ENCODE results near the gene GLDC. TPM values are rescaled to one million over a fixed set of nuclear protein-coding genes. Genes with fewer than 3 reads are reported as not detected.

The GLDC gene
- total RNA-seq, 2 experiments from 2014 or later = 4.2 to 4.3 TPM

DNA sequence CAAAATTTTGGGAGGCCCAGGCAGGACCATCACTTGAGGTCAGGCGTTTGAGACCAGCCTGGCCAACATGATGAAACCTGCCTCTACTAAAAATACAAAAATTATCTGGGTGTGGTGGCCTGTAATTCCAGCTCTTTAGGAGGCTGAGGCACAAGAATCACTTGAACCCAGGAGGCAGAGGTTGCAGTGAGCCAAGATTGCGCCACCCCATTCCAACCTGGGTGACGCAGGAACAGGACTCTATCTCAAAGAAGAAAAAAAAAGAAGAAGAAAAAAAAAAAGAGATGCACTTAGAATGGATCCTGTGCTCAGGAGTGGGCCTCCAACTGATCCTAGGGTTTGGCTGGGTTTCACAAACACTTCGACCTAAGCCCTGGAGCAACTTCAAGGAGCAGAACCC is 45.1 kb downstream of the GLDC start:
- no peaks in the 10 kb centered on the region for H3K27me3 Mint-ChIP-seq
- H3K4me3 Mint-ChIP-seq = no peak overlapping the region
- H3K27ac Mint-ChIP-seq = no peak overlapping the region
- no peaks in the 10 kb centered on the region for H3K36me3 Mint-ChIP-seq (ENCODE audit: low read depth)
- H3K9me3 Mint-ChIP-seq = no peaks in the 10 kb centered on the region
- POLR2A ChIA-PET = no interaction called here
- CTCF ChIA-PET = no interaction called here
- DNase-seq = no peak
- peaks cover 24% of the 10 kb centered on the region for H3K4me1 Mint-ChIP-seq

DNA sequence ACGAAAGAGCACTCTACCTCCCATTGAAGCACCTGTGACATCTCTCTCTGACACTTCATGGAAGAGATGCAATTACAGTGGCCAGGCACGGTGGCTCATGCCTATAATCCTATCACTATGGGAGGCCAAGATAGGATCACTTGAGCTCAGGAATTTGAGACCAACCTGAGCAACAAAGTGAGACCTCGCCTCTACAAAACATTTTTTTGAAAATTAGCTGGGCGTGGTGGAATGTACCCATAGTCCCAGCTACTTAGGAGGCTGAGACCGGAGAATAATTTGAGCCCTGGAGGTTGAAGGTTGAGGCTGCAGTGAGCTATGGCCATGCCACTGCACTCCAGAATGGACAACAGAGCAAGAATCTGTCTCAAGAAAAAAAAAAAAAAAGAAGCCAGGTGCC is 45.5 kb downstream of the GLDC start:
- POLR2A ChIA-PET = no interaction called here
- CTCF ChIA-PET = no interaction called here
- Mint-ChIP-seq H3K27me3 (no peaks in the 10 kb centered on the region), H3K9me3 (no peaks in the 10 kb centered on the region), H3K4me3 (no peak overlapping the region), H3K4me1 (peaks cover 20% of the 10 kb centered on the region), H3K36me3 (ENCODE audit: low read depth) (no peaks in the 10 kb centered on the region), H3K27ac (no peak overlapping the region)
- no peak for DNase-seq

GRCh38 chr9:6598249-6598725 is 47.2 kb downstream of the GLDC start:
- POLR2A ChIA-PET = interaction anchor here (1.0 kb wide), 1 partner anchor 84 kb away, joined by 3 read pairs; no protein-coding TSS in a partner anchor
- DNase-seq = peak; percentile 22

GRCh38 chr9:6592791-6593190 is 52.7 kb downstream of the GLDC start:
- ChIA-PET CTCF (no interaction called here), POLR2A (no interaction called here)
- Mint-ChIP-seq H3K36me3 (ENCODE audit: low read depth) (no peaks in the 10 kb centered on the region), H3K4me3 (no peak overlapping the region), H3K27me3 (no peaks in the 10 kb centered on the region), H3K4me1 (peaks cover 4% of the 10 kb centered on the region), H3K27ac (no peak overlapping the region), H3K9me3 (no peaks in the 10 kb centered on the region)
- no peak for DNase-seq

More at GRCh38 chr9:6598249-6598725, 47.2 kb downstream of the GLDC start:
- Mint-ChIP-seq H3K4me1 (peaks cover 15% of the 10 kb centered on the region), H3K36me3 (ENCODE audit: low read depth) (no peaks in the 10 kb centered on the region), H3K27me3 (no peaks in the 10 kb centered on the region), H3K27ac (peak overlapping the region; percentile 76), H3K9me3 (no peaks in the 10 kb centered on the region), H3K4me3 (no peak overlapping the region)
- CTCF ChIA-PET = interaction anchor here (1.1 kb wide), 1 partner anchor 13 kb away, joined by 5 read pairs; no protein-coding TSS in a partner anchor

DNA sequence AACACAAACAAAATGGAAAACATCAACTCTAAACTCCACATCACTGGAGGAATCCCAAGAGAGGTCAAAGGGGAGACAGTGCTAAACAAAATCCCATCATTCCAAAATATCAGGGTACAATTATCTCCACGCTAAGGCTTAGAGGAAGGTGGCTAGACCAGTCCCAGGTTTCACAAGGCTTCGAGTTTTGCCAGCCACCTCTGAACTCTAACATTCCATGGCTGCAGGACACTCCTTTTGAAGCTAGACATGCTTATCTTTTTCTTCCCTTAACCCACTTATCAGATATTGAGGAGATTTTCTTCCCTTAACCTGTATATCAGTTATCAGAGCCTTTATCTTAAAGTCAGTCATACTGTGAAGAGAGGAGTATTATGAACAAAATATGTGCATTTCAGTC is 53.3 kb downstream of the GLDC start:
- H3K27me3 Mint-ChIP-seq = no peaks in the 10 kb centered on the region
- peaks cover 3% of the 10 kb centered on the region for H3K4me1 Mint-ChIP-seq
- H3K36me3 Mint-ChIP-seq (ENCODE audit: low read depth) = no peaks in the 10 kb centered on the region
- ChIA-PET POLR2A (no interaction called here), CTCF (no interaction called here)
- no peak for DNase-seq
- H3K27ac Mint-ChIP-seq = no peak overlapping the region
- H3K4me3 Mint-ChIP-seq = no peak overlapping the region
- no peaks in the 10 kb centered on the region for H3K9me3 Mint-ChIP-seq

DNA sequence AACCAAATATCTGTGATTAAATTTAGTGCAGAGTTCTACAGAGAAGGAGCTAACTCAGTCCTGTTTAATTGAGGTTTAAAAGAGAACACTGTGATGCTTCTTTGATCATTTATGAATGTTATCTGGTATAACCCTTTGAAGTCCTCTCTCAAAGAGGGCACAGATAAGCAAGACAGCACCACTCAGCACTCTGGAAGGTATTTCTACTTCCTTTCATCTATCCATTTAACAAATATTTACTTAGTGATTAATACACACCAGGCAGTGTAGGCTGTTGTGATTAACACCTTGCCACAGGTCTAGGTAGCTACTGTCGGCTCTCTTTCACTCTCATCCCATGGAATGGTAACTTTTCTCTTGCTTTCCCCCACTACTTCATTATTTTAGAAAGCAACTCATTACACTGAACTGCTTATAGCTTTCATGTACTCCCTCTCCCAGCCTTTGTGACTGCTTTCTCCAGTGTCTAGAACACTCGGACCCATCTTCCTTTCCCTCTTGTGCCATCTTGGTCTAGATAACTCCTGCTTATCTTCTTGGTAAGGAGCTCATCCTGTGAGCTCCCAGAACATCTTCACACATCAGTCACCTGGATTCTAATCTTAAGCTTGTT is 54.7 kb downstream of the GLDC start:
- H3K9me3 Mint-ChIP-seq = no peaks in the 10 kb centered on the region
- no peaks in the 10 kb centered on the region for H3K36me3 Mint-ChIP-seq (ENCODE audit: low read depth)
- H3K27ac Mint-ChIP-seq = no peak overlapping the region
- DNase-seq = no peak
- H3K27me3 Mint-ChIP-seq = no peaks in the 10 kb centered on the region
- no peaks in the 10 kb centered on the region for H3K4me1 Mint-ChIP-seq
- no peak overlapping the region for H3K4me3 Mint-ChIP-seq
- POLR2A ChIA-PET = no interaction called here
- CTCF ChIA-PET = no interaction called here

GRCh38 chr9:6590334-6590733 is 55.2 kb downstream of the GLDC start:
- Mint-ChIP-seq H3K9me3 (no peaks in the 10 kb centered on the region), H3K27ac (no peak overlapping the region), H3K4me3 (no peak overlapping the region), H3K36me3 (ENCODE audit: low read depth) (no peaks in the 10 kb centered on the region), H3K27me3 (no peaks in the 10 kb centered on the region), H3K4me1 (no peaks in the 10 kb centered on the region)
- ChIA-PET POLR2A (no interaction called here), CTCF (no interaction called here)
- no peak for DNase-seq

DNA sequence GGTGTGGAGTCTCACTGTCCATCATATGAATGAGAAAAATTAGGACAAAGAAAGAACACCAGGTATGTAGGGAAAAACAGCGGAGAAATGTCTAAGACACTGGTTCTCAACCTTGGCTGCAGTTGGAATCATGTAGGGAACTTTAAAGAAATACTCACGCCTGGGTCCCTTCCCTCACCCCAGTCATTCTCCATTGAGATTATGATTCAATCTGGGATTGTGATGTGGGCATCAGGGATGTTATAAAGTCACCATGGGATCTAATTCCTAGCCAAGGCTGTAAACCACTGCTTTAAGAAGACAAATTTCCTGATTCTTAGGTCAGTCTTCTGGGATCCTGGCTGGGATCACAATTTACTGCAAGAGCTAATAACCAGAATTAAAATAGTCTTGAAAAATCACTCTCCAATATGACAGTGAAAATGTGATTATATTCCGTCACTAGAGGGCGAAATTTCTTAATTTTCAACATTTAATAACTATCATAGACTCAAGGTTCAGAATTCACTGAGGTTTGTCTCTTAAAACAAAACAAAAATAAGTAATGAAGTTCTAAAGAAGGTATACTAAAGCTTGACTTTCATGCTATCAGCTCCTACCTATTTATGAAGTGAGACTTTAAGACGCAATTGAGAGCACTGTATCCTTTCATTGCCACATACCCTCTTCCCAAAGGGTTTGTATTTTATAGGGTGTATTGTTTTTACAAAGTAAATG is 60.5 kb downstream of the GLDC start:
- no peaks in the 10 kb centered on the region for H3K4me1 Mint-ChIP-seq
- H3K27ac Mint-ChIP-seq = no peak overlapping the region
- H3K9me3 Mint-ChIP-seq = no peaks in the 10 kb centered on the region
- CTCF ChIA-PET = interaction anchor here (0.6 to 1.7 kb wide), 15 partner anchors 12 to 468 kb away, joined by 3 to 6 read pairs (median 4); no protein-coding TSS in a partner anchor
- no peaks in the 10 kb centered on the region for H3K36me3 Mint-ChIP-seq (ENCODE audit: low read depth)
- no peak for DNase-seq
- H3K4me3 Mint-ChIP-seq = no peak overlapping the region
- no peaks in the 10 kb centered on the region for H3K27me3 Mint-ChIP-seq
- POLR2A ChIA-PET = no interaction called here

DNA sequence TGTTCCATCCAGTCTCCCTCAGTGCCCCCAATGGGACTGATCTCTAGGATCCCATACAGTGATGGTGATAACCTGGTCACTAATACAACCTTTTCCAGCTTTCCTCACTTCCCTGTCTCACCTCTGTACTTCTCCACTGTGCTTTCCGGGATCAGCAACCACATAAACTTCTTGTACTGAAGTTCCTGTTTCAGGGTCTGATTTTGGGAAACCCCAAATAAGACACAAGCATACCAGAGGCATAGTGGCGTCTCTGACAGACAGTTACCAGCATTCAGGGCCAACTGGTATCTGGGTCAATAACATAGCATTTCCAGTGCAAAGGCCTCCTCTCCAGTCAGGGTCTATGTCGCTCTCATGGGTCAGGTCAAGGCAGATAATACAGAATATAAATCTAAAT is 64.3 kb downstream of the GLDC start:
- no peak for DNase-seq
- CTCF ChIA-PET = interaction anchor here (1.2 kb wide), 1 partner anchor 226 kb away, joined by 3 read pairs; no protein-coding TSS in a partner anchor

DNA sequence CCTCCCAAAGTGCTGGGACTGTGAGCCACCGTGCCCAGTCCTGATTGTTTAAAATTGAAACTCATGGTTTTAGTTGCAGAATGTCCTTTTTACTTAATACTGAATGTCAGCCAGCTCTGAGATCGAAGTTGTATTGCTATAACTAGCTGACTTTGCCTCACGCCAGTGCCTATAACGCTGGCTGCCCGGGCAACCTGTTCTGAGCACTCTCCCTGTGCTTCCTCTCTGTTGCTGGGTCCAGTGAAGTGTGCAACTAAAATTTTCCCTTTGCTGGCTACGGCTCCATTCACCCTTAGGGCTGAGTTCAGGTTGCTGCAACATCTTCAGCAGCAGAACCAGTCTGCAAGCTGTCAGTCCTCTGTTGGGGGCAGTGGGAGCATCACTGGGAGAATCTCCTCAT is 65.9 kb downstream of the GLDC start:
- ChIA-PET CTCF (no interaction called here), POLR2A (no interaction called here)
- H3K9me3 Mint-ChIP-seq = no peaks in the 10 kb centered on the region
- H3K27me3 Mint-ChIP-seq = peaks cover 2% of the 10 kb centered on the region
- no peak overlapping the region for H3K4me3 Mint-ChIP-seq
- no peaks in the 10 kb centered on the region for H3K4me1 Mint-ChIP-seq
- DNase-seq = no peak
- H3K27ac Mint-ChIP-seq = no peak overlapping the region
- H3K36me3 Mint-ChIP-seq (ENCODE audit: low read depth) = no peaks in the 10 kb centered on the region

More for the DNA sequence above, 64.3 kb downstream of the GLDC start:
- no peak overlapping the region for H3K27ac Mint-ChIP-seq
- H3K9me3 Mint-ChIP-seq = no peaks in the 10 kb centered on the region
- H3K4me3 Mint-ChIP-seq = no peak overlapping the region
- H3K36me3 Mint-ChIP-seq (ENCODE audit: low read depth) = no peaks in the 10 kb centered on the region
- H3K4me1 Mint-ChIP-seq = no peaks in the 10 kb centered on the region
- H3K27me3 Mint-ChIP-seq = peaks cover 2% of the 10 kb centered on the region
- POLR2A ChIA-PET = no interaction called here

DNA sequence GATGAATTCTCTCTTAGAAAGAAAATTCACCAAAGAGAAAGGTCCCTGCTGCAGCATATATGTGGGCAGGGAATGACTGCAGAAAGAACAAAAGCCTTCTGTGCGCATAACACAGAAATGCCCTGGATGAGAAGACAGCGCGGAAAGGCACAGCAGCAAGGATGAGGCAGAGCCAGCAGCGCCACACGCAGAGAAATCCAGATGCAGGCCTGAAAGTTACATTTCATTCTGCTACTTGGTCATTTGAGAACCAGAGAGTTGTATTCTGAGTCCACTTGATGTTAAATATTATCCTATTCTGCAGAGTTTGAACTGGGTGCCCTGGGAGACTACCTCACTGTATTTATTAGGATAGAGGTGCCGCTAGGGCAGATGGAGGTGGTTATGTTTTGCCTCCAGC is 68.5 kb downstream of the GLDC start:
- peaks cover 7% of the 10 kb centered on the region for H3K27me3 Mint-ChIP-seq
- H3K4me1 Mint-ChIP-seq = no peaks in the 10 kb centered on the region
- H3K27ac Mint-ChIP-seq = no peak overlapping the region
- DNase-seq = no peak
- POLR2A ChIA-PET = no interaction called here
- no peak overlapping the region for H3K4me3 Mint-ChIP-seq
- no peaks in the 10 kb centered on the region for H3K36me3 Mint-ChIP-seq (ENCODE audit: low read depth)
- no peaks in the 10 kb centered on the region for H3K9me3 Mint-ChIP-seq
- CTCF ChIA-PET = interaction anchor here (0.8 kb wide), 1 partner anchor 9 kb away, joined by 3 read pairs; no protein-coding TSS in a partner anchor

DNA sequence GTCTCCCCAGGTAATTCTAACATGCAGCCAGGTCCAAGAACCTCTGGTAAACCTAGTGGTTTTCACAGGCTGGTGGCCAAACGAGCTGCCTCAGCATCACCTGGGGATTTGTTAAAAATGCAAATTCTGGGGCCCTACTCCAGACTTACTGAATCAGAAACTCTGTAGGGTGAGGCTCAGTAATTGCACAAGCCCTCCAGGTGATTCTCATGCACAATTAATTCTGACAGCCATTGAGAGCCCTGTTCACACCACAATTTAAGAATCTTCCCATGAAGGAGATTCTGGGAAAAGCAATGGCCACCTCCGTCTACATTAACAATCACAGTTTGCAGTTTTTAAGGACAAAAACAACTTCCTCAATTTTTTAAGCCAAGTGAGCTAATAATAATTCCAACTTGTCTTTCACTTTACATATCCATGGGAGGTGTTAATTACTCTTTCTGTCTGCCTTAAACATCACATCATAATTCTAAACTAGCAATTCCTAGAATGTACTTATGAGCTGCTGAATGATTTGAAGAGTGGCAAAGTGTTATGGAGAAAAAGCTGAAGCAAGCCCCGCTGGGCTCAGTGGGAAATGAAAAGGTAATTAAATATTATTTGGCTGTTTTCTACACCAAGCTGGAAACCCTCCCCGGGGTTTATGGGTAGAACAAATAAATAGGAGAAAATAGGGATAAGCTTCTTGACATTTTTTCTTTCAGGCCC is 70.0 kb downstream of the GLDC start:
- Mint-ChIP-seq H3K36me3 (ENCODE audit: low read depth) (no peaks in the 10 kb centered on the region), H3K27me3 (peaks cover 7% of the 10 kb centered on the region), H3K4me1 (no peaks in the 10 kb centered on the region), H3K9me3 (no peaks in the 10 kb centered on the region), H3K27ac (no peak overlapping the region), H3K4me3 (no peak overlapping the region)
- ChIA-PET CTCF (no interaction called here), POLR2A (no interaction called here)
- no peak for DNase-seq

- Mint-ChIP-seq H3K27ac (peak overlapping the region; percentile 93), H3K4me1 (peaks cover 33% of the 10 kb centered on the region), H3K9me3 (no peaks in the 10 kb centered on the region), H3K27me3 (no peaks in the 10 kb centered on the region), H3K36me3 (ENCODE audit: low read depth) (no peaks in the 10 kb centered on the region), H3K4me3 (peak overlapping the region; percentile 54)
- CTCF ChIA-PET = interaction anchor here (0.6 to 4.1 kb wide), 12 partner anchors 10 to 539 kb away, joined by 3 to 113 read pairs (median 4); partner anchors contain the start of gene UHRF2
- DNase-seq = peak; percentile 63
- POLR2A ChIA-PET = interaction anchor here (1.2 to 1.5 kb wide), 2 partner anchors 154 to 191 kb away, joined by 5 to 6 read pairs; partner anchors contain the start of genes KDM4C and UHRF2
Observed at GRCh38 chr9:6567140-6567591, 78.4 kb downstream of the GLDC start.
